SK-N-SH (cell line): Measurements from ENCODE around the gene GLIS2. TPM values are rescaled to one million over a fixed set of nuclear protein-coding genes. Genes with fewer than 3 reads are reported as not detected.

Experiments
- CTCF ChIA-PET: fragments of 300-600, 350-600 bp; formaldehyde crosslinking; extraction: SDS; loops from one replicate; lab custom pipeline; 2021; lab: Yijun Ruan, JAX
- POLR2A ChIA-PET: fragments of 350-600 bp; sonication (Branson Sonifier 250); formaldehyde crosslinking; extraction: SDS; loops from one replicate; lab custom pipeline; 2020; ENCODE audit warnings: antibody characterized with exemption, inconsistent platforms; lab: Yijun Ruan, JAX
- DNase-seq: peaks from one replicate; pipeline ENCODE4 v3.0.0; 2012
- H2AFZ ChIP-seq: fragments of 200-600 bp; sonication (generic); 2 replicates; pipeline ENCODE4 v1.8.1; 2016; ENCODE audit warnings: antibody characterized with exemption, mild to moderate bottlenecking, low read depth
- H3F3A ChIP-seq: fragments of 200-600 bp; sonication (generic); replicated peaks from 2 replicates; pipeline ENCODE3; 2016; ENCODE audit warnings: antibody characterized with exemption, mild to moderate bottlenecking; ENCODE audit not compliant: insufficient read depth
- H3K27ac ChIP-seq, 2 experiments: fragments of 200-500 bp in 1 of 2; fragments of 200-600 bp in 1 of 2; sonication (Bioruptor generic) in 1 of 2; sonication (generic), shearing (Covaris generic) in 1 of 2; 2 replicates each; pipeline versions ENCODE4 v1.5.1 to v1.6.1; 2014 to 2016; ENCODE audit warnings: low read depth in 2 of 2, inconsistent platforms in 1 of 2, low read length in 1 of 2, mild to moderate bottlenecking in 1 of 2, mixed read lengths in 1 of 2
- H3K27me3 ChIP-seq: fragments of 200-600 bp; sonication (generic), shearing (Covaris generic); 2 replicates; pipeline ENCODE4 v1.6.1; 2016; ENCODE audit warnings: mixed run types; ENCODE audit not compliant: insufficient read depth
- H3K36me3 ChIP-seq, 2 experiments: fragments of 200-500 bp in 1 of 2; fragments of 200-600 bp in 1 of 2; sonication (Bioruptor generic) in 1 of 2; sonication (generic) in 1 of 2; replicated peaks in 1 of 2; 2 replicates each; pipeline versions ENCODE3 to v1.5.1; 2014 to 2016; ENCODE audit warnings: low read length in 1 of 2, mild to moderate bottlenecking in 1 of 2; ENCODE audit not compliant: insufficient read depth in 2 of 2, control insufficient read depth in 1 of 2
- H3K4me1 ChIP-seq, 2 experiments: fragments of 200-500 bp in 1 of 2; fragments of 200-600 bp in 1 of 2; sonication (Bioruptor generic) in 1 of 2; sonication (generic), shearing (Covaris generic) in 1 of 2; 2 replicates each; pipeline versions ENCODE4 v1.5.1 to v1.6.1; 2014 to 2016; ENCODE audit warnings: low read depth in 1 of 2, low read length in 1 of 2, mixed run types in 1 of 2; ENCODE audit not compliant: insufficient read depth in 2 of 2, control insufficient read depth in 1 of 2
- H3K4me2 ChIP-seq: fragments of 200-600 bp; sonication (generic), shearing (Covaris generic); 2 replicates; pipeline ENCODE4 v1.6.1; 2017; ENCODE audit warnings: mixed run types
- H3K4me3 ChIP-seq, 2 experiments: fragments of 200-500 bp in 1 of 2; fragments of 200-600 bp in 1 of 2; sonication (Bioruptor generic) in 1 of 2; sonication (generic), shearing (Covaris generic) in 1 of 2; 2 replicates each; pipeline versions ENCODE4 v1.5.1 to v1.8.1; 2014 to 2016; ENCODE audit warnings: low read depth in 2 of 2, inconsistent platforms in 1 of 2, low read length in 1 of 2, mild to moderate bottlenecking in 1 of 2, mixed read lengths in 1 of 2, moderate library complexity in 1 of 2
- H3K79me2 ChIP-seq: fragments of 200-600 bp; sonication (generic); 2 replicates; pipeline ENCODE4 v1.8.1; 2017; ENCODE audit warnings: mild to moderate bottlenecking; ENCODE audit not compliant: insufficient read depth
- H3K9ac ChIP-seq: fragments of 200-600 bp; sonication (generic); 2 replicates; pipeline ENCODE4 v1.6.1; 2017; ENCODE audit warnings: mixed run types
- H3K9me2 ChIP-seq: fragments of 200-600 bp; sonication (generic); 2 replicates; pipeline ENCODE4 v1.6.1; 2017; ENCODE audit warnings: mixed run types
- H3K9me3 ChIP-seq: fragments of 200-600 bp; sonication (generic); 2 replicates; pipeline ENCODE4 v1.6.1; 2017; ENCODE audit warnings: mixed run types, mild to moderate bottlenecking, moderate library complexity
- H4K20me1 ChIP-seq: fragments of 200-600 bp; sonication (generic); 2 replicates; pipeline ENCODE4 v1.6.1; 2017; ENCODE audit warnings: mild to moderate bottlenecking, mixed run types; ENCODE audit not compliant: insufficient read depth
- ELF1 ChIP-seq: IDR thresholded peaks from 2 replicates; pipeline ENCODE4 v1.4.0; 2012
- EP300 ChIP-seq, 2 experiments: IDR thresholded peaks; 2 replicates each; pipeline versions ENCODE4 v1.4.0 to v1.6.1; 2012; ENCODE audit warnings: borderline replicate concordance in 1 of 2, low read depth in 1 of 2, low read length in 1 of 2
- FOSL2 ChIP-seq: IDR thresholded peaks from 2 replicates; pipeline ENCODE4 v1.4.0; 2012; ENCODE audit warnings: low read depth, mild to moderate bottlenecking, moderate library complexity, borderline replicate concordance
- FOXJ3 ChIP-seq: sonication (generic); formaldehyde crosslinking; IDR thresholded peaks from 2 replicates; pipeline ENCODE4 v1.5.1; 2020; ENCODE audit warnings: mild to moderate bottlenecking, missing genetic modification reagents
- IRF3 ChIP-seq: fragments of 150-350 bp; IDR thresholded peaks from 2 replicates; pipeline ENCODE4 v1.6.1; 2016; ENCODE audit warnings: mild to moderate bottlenecking, low read depth, low read length
- JUND ChIP-seq: IDR thresholded peaks from 2 replicates; pipeline ENCODE4 v1.4.0; 2012
- MXI1 ChIP-seq: IDR thresholded peaks from 2 replicates; pipeline ENCODE4 v1.6.1; 2012; ENCODE audit warnings: mild to moderate bottlenecking, low read depth, low read length, improper control_type of control experiment
- NRF1 ChIP-seq: IDR thresholded peaks from 2 replicates; pipeline ENCODE4 v1.6.1; 2012; ENCODE audit warnings: low read depth, mild to moderate bottlenecking, low read length
- PBX3 ChIP-seq: IDR thresholded peaks from 2 replicates; pipeline ENCODE4; 2012
- RAD21 ChIP-seq: IDR thresholded peaks from 2 replicates; pipeline ENCODE4 v1.6.1; 2012; ENCODE audit warnings: mild to moderate bottlenecking, low read length
- SIN3A ChIP-seq: IDR thresholded peaks from 2 replicates; pipeline ENCODE4 v1.6.1; 2012; ENCODE audit warnings: low read depth, mild to moderate bottlenecking, low read length, moderate library complexity, borderline replicate concordance
- TEAD4 ChIP-seq: IDR thresholded peaks from 2 replicates; pipeline ENCODE4 v1.4.0; 2012; ENCODE audit warnings: mild to moderate bottlenecking, borderline replicate concordance; ENCODE audit not compliant: insufficient read depth
- USF1 ChIP-seq: IDR thresholded peaks from 2 replicates; pipeline ENCODE4 v1.4.0; 2012; ENCODE audit warnings: low read depth, borderline replicate concordance
- USF2 ChIP-seq: fragments of 150-350 bp; IDR thresholded peaks from 2 replicates; pipeline ENCODE4 v1.6.1; 2017; ENCODE audit warnings: antibody characterized with exemption, low read length, low read depth, borderline replicate concordance
- ZBTB33 ChIP-seq: IDR thresholded peaks from 2 replicates; pipeline ENCODE4 v1.4.0; 2012; ENCODE audit warnings: low read depth, borderline replicate concordance
- WGBS: methylation state at CpG from one replicate; pipeline ENCODE4 v1.1.6; 2017; ENCODE audit warnings: low lambda C conversion rate; 5-methylcytosine and 5-hydroxymethylcytosine counted together
- polyA plus RNA-seq, 3 experiments: library from polyadenylated mRNA; depleted of rRNA; stranded (reverse); fragments of >200 nt; gene quantifications; 2 replicates each; pipeline ENCODE4 v1.2.3, GENCODE V29; 2012

The GLIS2 gene
- polyA plus RNA-seq, 1 of the 3 experiments (the other 2 are of a cell fraction), result 6.5 TPM

- no peak for TF ChIP-seq TEAD4
- TF ChIP-seq USF1, result no peak
- no peak for TF ChIP-seq PBX3
- no peak for TF ChIP-seq FOXJ3
- TF ChIP-seq JUND, result no peak
- TF ChIP-seq FOSL2, result no peak
- no peak for TF ChIP-seq ELF1
- TF ChIP-seq IRF3, result no peak
- TF ChIP-seq SIN3A, result no peak
- no peak for TF ChIP-seq RAD21
- TF ChIP-seq ZBTB33, result no peak
- no peak for TF ChIP-seq USF2
- TF ChIP-seq MXI1, result no peak
- TF ChIP-seq NRF1, result no peak
- no peak for TF ChIP-seq EP300 (IDR thresholded peaks at IDR 0.05; ENCODE audit: borderline replicate concordance in 1 of 2, low read depth in 1 of 2, low read length in 1 of 2)
- H3K79me2 ChIP-seq, result peaks cover 21% of the 10 kb centered on the region
- no peak overlapping the region for H3K27ac ChIP-seq
- peaks cover 3 to 53% of the 10 kb centered on the region in 2 experiments for H3K36me3 ChIP-seq
- H2AFZ ChIP-seq, result no peak overlapping the region
- H3K9me3 ChIP-seq, result no peaks in the 10 kb centered on the region
- H3K27me3 ChIP-seq, result no peaks in the 10 kb centered on the region
- H3K9me2 ChIP-seq, result no peaks in the 10 kb centered on the region
- POLR2A ChIA-PET, result interaction anchor here (0.8 kb wide), 1 partner anchor 84 kb away, joined by 3 read pairs; no protein-coding TSS in a partner anchor
- H4K20me1 ChIP-seq, result no peaks in the 10 kb centered on the region
- DNase-seq, result no peak
- H3K4me3 ChIP-seq, result no peak overlapping the region
- no peak overlapping the region for H3K9ac ChIP-seq
- CTCF ChIA-PET, result interaction anchor here (1.0 to 10.6 kb wide), 7 partner anchors 8 to 355 kb away, joined by 3 to 153 read pairs (median 4); partner anchors contain the start of gene PAM16
- H3K4me1 ChIP-seq, result peaks cover 0 to 19% of the 10 kb centered on the region in 2 experiments; a peak in 1 of 4 replicates
- no peak overlapping the region for H3K4me2 ChIP-seq
- 96% methylated on average over 3 of the region's 12 CpGs for WGBS
- peaks cover 3% of the 10 kb centered on the region for H3F3A ChIP-seq
Measured at GRCh38 chr16:4337540-4338088, 21.7 kb downstream of the GLIS2 start.
